Measurements from ENCODE around the gene ADGRA1.

DNA sequence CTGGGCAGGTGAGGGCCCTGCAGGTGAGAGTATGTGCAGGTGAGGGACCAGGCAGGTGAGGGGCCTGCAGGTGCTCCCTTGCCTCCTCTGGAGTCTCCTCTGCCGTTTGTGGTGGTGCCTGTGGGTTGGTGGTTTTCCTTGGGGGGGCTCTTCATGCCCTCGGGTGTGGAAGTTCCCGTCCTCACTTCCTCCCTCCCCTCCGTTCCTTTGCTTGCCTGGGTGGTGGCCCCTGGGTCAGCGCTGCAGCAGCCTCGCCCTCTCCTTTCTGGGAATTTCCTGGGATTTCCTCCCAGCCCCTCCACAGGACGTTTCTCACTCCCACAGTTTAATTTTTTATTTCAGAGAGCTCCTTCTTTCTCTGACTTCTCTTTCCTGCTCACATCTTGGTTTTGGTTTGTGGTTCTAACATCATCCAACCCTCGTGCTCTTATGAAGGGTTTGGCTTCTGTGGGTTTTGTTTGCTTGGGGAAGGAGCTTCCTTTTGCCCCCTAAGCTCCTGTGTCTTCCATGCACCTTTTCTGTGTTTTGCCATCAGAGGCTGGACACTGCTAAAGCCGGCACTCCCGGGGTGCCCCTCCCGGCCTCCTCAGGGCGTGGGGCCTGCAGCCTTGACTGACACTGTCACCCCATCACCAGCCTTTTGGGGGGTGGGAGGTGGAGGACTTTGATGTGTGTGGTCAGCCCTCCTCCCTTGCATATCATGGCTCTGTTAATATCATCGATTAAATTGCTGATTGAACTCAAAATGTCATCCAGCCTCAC lies 29.2 kb upstream of the ADGRA1 start:
- TF ChIP-seq, protein P1, sequence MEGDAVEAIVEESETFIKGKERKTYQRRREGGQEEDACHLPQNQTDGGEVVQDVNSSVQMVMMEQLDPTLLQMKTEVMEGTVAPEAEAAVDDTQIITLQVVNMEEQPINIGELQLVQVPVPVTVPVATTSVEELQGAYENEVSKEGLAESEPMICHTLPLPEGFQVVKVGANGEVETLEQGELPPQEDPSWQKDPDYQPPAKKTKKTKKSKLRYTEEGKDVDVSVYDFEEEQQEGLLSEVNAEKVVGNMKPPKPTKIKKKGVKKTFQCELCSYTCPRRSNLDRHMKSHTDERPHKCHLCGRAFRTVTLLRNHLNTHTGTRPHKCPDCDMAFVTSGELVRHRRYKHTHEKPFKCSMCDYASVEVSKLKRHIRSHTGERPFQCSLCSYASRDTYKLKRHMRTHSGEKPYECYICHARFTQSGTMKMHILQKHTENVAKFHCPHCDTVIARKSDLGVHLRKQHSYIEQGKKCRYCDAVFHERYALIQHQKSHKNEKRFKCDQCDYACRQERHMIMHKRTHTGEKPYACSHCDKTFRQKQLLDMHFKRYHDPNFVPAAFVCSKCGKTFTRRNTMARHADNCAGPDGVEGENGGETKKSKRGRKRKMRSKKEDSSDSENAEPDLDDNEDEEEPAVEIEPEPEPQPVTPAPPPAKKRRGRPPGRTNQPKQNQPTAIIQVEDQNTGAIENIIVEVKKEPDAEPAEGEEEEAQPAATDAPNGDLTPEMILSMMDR (IDR thresholded peaks at IDR 0.05): no peak
- TF ChIP-seq POLR2A (IDR thresholded peaks at IDR 0.05): no peak
